ENCODE data around the gene AMN1.
"Not testable (repeated sequence)": the region's sequence is repeated elsewhere in the genome, so short reads cannot be mapped to it uniquely, and the experiment has no call there.

The AMN1 gene

DNA sequence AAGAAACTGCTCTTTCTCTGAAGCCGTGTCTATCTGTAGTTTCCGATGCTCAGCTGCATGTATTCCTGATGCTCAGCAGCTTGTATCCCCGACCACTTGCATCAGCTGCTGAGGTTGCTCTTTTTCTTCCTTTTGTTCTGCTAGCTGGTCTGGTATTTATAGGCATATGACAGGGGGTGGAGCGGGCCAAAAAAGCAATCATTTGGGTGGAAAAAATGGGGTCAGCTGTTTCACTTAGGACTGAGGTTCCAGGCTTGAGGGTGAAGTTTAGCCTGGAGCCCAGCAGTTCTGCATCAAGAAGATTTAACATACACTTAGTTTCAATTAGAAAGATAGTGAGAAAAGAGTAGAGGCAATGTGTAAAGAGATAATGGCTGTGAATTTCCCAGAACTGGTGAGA, 23.6 kb upstream of the AMN1 start:
- WGBS (ENCODE audit: insufficient coverage, insufficient read length) = no CpG with 5 or more reads among the region's 4 CpGs
- H3K4me1 ChIP-seq (ENCODE audit: control insufficient read depth, insufficient read depth, low read length) = no peaks in the 10 kb centered on the region; the same call in 1 of the 2 replicates
- no peaks in the 10 kb centered on the region for H3K9me3 ChIP-seq (ENCODE audit: control insufficient read depth, insufficient read depth, low read length)
- no peaks in the 10 kb centered on the region for H3K27me3 ChIP-seq (ENCODE audit: control insufficient read depth, insufficient read depth, low read length)
- no peak for DNase-seq (ENCODE audit: low read depth, low spot score)
- H3K27ac ChIP-seq (ENCODE audit: low read length) = no peak overlapping the region
- H3K4me3 ChIP-seq (ENCODE audit: low read length) = no peak overlapping the region
- no peaks in the 10 kb centered on the region for H3K36me3 ChIP-seq (ENCODE audit: control insufficient read depth, insufficient read depth, low read length)

DNA sequence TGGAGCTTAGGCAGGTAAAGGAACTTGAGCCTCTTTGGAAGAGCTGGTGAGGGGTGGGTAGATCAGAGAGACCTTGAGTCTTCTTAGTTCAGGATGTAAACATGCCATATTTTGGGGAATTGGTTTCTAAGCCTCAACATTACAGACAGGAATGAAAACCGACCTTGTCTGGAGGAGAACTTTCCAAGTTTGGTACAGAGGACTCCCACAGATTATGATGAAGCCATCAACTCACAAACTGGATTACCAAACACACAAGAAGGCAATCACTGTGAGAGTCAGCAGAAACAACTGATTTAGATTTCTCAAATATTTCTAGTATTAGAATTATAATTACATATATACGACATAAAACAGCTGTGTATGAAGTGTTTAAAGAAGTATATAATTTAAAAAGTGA, 22.3 kb upstream of the AMN1 start:
- Histone ChIP-seq H3K27ac (ENCODE audit: low read length) (no peak overlapping the region), H3K36me3 (ENCODE audit: control insufficient read depth, insufficient read depth, low read length) (no peaks in the 10 kb centered on the region), H3K4me1 (ENCODE audit: control insufficient read depth, insufficient read depth, low read length) (no peaks in the 10 kb centered on the region; the same call in 1 of the 2 replicates), H3K4me3 (ENCODE audit: low read length) (no peak overlapping the region), H3K9me3 (ENCODE audit: control insufficient read depth, insufficient read depth, low read length) (no peaks in the 10 kb centered on the region), H3K27me3 (ENCODE audit: control insufficient read depth, insufficient read depth, low read length) (no peaks in the 10 kb centered on the region)
- WGBS (ENCODE audit: insufficient coverage, insufficient read length) = no CpG with 5 or more reads among the region's 2 CpGs
- DNase-seq (ENCODE audit: low read depth, low spot score) = no peak

DNA sequence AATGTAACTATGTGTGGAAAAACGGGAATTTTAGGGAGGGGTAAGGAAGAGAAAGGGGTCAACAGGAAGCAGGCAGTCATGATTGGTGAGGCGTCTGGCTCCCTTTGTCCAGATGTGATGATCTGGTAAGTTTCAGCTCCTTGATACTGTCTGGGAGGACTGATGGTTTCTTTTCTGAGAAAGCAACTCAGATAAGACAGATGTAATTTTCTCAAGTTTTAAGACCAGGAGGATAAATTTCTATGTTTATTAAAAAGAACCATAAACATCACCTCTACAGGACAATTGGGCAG, 21.9 kb upstream of the AMN1 start:
- WGBS (ENCODE audit: insufficient coverage, insufficient read length) = 89% methylated on average over 1 of the region's 2 CpGs

DNA sequence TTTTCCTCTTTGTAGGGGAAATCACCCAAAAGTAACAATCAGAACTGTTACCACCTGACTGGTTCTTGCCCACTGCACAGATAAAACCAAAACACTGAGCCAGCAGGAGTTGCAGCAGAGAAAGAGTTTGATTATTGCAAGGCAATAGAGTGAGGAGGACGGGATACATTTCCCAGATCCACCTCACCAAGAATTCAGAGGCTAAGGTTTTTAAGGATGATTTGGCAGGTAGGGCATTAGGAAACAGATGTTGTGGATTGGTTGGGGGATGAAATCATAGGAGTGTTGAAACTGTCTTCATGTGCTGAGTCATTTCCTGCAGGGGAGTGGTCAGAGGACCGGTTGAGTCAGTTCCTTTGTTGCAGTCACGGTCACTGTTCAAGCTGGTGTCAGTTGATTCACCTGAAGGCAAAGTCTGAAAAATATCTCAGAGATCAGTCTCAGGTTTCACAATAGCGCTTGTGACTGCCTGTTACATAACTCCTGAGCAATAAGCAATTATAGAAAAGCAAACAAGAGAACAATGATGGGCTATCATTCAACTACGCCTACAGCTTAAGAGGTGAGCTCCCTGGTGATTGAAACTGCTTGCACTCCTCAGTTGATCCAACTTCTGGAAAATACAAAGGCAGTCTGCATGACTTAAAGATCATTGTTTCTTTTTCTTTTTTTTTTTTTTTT, 20.3 kb upstream of the AMN1 start:
- DNase-seq (ENCODE audit: low read depth, low spot score) = peak; percentile 94
- no peaks in the 10 kb centered on the region for H3K27me3 ChIP-seq (ENCODE audit: control insufficient read depth, insufficient read depth, low read length)
- no peaks in the 10 kb centered on the region for H3K9me3 ChIP-seq (ENCODE audit: control insufficient read depth, insufficient read depth, low read length)
- H3K36me3 ChIP-seq (ENCODE audit: control insufficient read depth, insufficient read depth, low read length) = no peaks in the 10 kb centered on the region
- no CpG with 5 or more reads among the region's 5 CpGs for WGBS (ENCODE audit: insufficient coverage, insufficient read length)
- H3K4me1 ChIP-seq (ENCODE audit: control insufficient read depth, insufficient read depth, low read length) = no peaks in the 10 kb centered on the region; the same call in 1 of the 2 replicates
- no peak overlapping the region for H3K27ac ChIP-seq (ENCODE audit: low read length)
- no peak overlapping the region for H3K4me3 ChIP-seq (ENCODE audit: low read length)

More for the DNA sequence above, 21.9 kb upstream of the AMN1 start:
- no peaks in the 10 kb centered on the region; the same call in 1 of the 2 replicates for H3K4me1 ChIP-seq (ENCODE audit: control insufficient read depth, insufficient read depth, low read length)
- H3K4me3 ChIP-seq (ENCODE audit: low read length) = no peak overlapping the region
- H3K27ac ChIP-seq (ENCODE audit: low read length) = no peak overlapping the region
- no peaks in the 10 kb centered on the region for H3K36me3 ChIP-seq (ENCODE audit: control insufficient read depth, insufficient read depth, low read length)
- no peak for DNase-seq (ENCODE audit: low read depth, low spot score)
- no peaks in the 10 kb centered on the region for H3K27me3 ChIP-seq (ENCODE audit: control insufficient read depth, insufficient read depth, low read length)
- no peaks in the 10 kb centered on the region for H3K9me3 ChIP-seq (ENCODE audit: control insufficient read depth, insufficient read depth, low read length)

DNA sequence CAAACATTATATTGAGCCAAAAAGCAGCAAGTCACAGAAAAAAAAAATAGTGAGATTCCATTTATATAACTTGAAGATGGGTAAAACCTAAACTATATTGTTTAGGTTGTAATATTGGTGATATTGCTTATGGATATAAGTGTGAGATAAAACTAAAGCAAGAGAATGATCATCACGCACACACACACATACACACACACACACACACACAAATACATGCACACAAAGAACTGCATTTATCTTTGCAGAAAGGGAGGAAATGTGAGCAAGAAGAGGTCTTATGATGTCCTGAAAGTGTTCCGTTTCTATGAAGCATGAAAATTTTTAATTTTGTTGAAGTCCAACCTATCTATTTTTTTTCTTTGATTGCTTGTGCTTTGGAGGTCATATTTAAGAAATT, 16.4 kb upstream of the AMN1 start:
- Histone ChIP-seq H3K27me3 (ENCODE audit: control insufficient read depth, insufficient read depth, low read length) (no peaks in the 10 kb centered on the region), H3K4me1 (ENCODE audit: control insufficient read depth, insufficient read depth, low read length) (no peaks in the 10 kb centered on the region; the same call in 1 of the 2 replicates), H3K9me3 (ENCODE audit: control insufficient read depth, insufficient read depth, low read length) (no peaks in the 10 kb centered on the region), H3K27ac (ENCODE audit: low read length) (no peak overlapping the region), H3K36me3 (ENCODE audit: control insufficient read depth, insufficient read depth, low read length) (no peaks in the 10 kb centered on the region), H3K4me3 (ENCODE audit: low read length) (no peak overlapping the region)
- DNase-seq (ENCODE audit: low read depth, low spot score) = no peak
- WGBS (ENCODE audit: insufficient coverage, insufficient read length) = no CpG with 5 or more reads among the region's 2 CpGs

DNA sequence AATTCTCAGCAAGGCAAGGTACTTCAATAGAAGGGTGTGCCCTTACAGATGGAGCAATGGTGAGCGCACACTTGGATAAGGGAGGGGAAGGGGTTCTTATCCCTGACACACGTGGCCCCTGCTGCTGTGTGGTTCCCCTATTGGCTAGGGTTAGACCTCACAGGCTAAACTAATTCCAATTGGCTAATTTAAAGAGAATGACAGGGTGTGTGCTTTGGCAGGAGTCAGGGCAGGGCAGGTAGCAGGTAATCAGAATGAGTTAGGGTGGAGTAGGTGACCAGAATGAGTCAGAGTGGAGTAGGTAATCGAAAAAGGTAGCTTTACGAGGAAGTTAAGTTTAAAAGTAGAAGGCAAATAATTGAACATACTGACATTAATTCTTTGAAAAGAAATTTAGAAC, 15.5 kb upstream of the AMN1 start:
- not testable (repeated sequence) for H3K4me1 ChIP-seq (ENCODE audit: control insufficient read depth, insufficient read depth, low read length); H3K4me3 ChIP-seq (ENCODE audit: low read length); H3K9me3 ChIP-seq (ENCODE audit: control insufficient read depth, insufficient read depth, low read length); H3K36me3 ChIP-seq (ENCODE audit: control insufficient read depth, insufficient read depth, low read length); H3K27ac ChIP-seq (ENCODE audit: low read length); DNase-seq (ENCODE audit: low read depth, low spot score); H3K27me3 ChIP-seq (ENCODE audit: control insufficient read depth, insufficient read depth, low read length)
- WGBS (ENCODE audit: insufficient coverage, insufficient read length) = no CpG with 5 or more reads among the region's 4 CpGs

DNA sequence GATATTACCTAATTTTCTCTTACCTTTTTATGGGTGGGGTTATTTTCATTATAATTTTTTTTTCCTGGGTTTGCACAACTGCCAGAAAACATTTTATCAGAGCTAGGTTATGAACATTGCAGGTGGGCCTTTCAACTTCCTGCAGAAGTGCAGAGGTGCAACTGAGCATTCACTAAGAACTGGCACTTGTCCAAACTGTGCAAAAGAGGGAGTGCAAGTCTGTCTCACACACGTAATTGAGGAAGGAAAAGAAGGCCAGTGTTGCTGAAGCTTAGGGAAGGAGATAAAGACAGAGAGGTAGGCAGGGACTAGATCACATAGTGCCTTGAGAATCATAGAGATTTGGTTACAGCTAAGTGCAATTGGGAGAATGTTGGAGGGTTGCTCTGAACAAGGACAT, 14.1 kb upstream of the AMN1 start:
- DNase-seq (ENCODE audit: low read depth, low spot score) = no peak
- H3K27ac ChIP-seq (ENCODE audit: low read length) = no peak overlapping the region
- no peaks in the 10 kb centered on the region for H3K4me1 ChIP-seq (ENCODE audit: control insufficient read depth, insufficient read depth, low read length)
- H3K4me3 ChIP-seq (ENCODE audit: low read length) = no peak overlapping the region
- H3K36me3 ChIP-seq (ENCODE audit: control insufficient read depth, insufficient read depth, low read length) = no peaks in the 10 kb centered on the region
- H3K27me3 ChIP-seq (ENCODE audit: control insufficient read depth, insufficient read depth, low read length) = no peaks in the 10 kb centered on the region
- WGBS (ENCODE audit: insufficient coverage, insufficient read length) = no CpG with 5 or more reads among the region's 1 CpG
- H3K9me3 ChIP-seq (ENCODE audit: control insufficient read depth, insufficient read depth, low read length) = no peaks in the 10 kb centered on the region

DNA sequence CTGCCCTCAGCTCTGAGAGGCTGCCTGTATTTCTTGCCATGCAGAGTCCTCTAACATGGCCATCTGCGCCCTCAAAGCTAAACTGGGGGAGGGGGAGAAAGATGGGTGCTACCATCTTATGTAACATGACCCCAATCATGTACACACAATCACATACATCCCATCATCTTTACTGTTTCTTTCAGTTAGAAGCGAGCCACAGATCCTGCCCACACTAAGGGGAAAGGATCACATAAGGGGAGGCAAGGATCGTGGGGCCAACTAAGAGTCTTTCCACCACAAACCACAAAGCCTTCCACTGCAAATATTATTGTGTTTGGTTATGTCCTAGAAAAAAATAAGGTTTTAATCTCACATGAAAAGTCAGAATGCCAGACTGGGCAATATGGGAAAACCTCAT, 11.8 kb upstream of the AMN1 start:
- H3K27ac ChIP-seq (ENCODE audit: low read length) = no peak overlapping the region
- WGBS (ENCODE audit: insufficient coverage, insufficient read length) = no CpG with 5 or more reads among the region's 3 CpGs
- H3K4me3 ChIP-seq (ENCODE audit: low read length) = no peak overlapping the region
- no peak for DNase-seq (ENCODE audit: low read depth, low spot score)
- H3K4me1 ChIP-seq (ENCODE audit: control insufficient read depth, insufficient read depth, low read length) = no peaks in the 10 kb centered on the region
- no peaks in the 10 kb centered on the region for H3K9me3 ChIP-seq (ENCODE audit: control insufficient read depth, insufficient read depth, low read length)
- H3K36me3 ChIP-seq (ENCODE audit: control insufficient read depth, insufficient read depth, low read length) = no peaks in the 10 kb centered on the region
- H3K27me3 ChIP-seq (ENCODE audit: control insufficient read depth, insufficient read depth, low read length) = no peaks in the 10 kb centered on the region

DNA sequence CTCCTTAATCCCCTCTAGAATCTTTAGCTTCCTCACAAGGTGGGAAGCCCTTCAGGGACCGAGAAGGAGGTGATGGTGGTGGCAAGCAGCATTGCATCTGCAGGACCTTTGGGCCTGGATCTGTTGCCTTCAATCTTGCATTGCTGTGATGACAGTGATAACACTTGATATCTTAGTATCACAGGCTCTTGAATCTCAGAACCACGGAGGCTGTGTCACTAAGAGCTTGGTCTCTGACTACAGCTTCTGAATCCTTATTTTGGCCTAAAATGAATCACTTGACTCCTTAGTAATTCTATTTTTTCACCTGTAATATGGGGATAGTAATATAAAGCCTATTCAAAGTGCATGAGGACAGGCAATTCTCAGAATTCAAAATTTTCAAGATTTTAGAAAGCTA, 8.9 kb upstream of the AMN1 start:
- peaks cover 2% of the 10 kb centered on the region for H3K4me1 ChIP-seq (ENCODE audit: control insufficient read depth, insufficient read depth, low read length)
- H3K4me3 ChIP-seq (ENCODE audit: low read length) = no peak overlapping the region
- no CpG with 5 or more reads among the region's 2 CpGs for WGBS (ENCODE audit: insufficient coverage, insufficient read length)
- no peak for DNase-seq (ENCODE audit: low read depth, low spot score)
- no peaks in the 10 kb centered on the region for H3K9me3 ChIP-seq (ENCODE audit: control insufficient read depth, insufficient read depth, low read length)
- no peaks in the 10 kb centered on the region for H3K36me3 ChIP-seq (ENCODE audit: control insufficient read depth, insufficient read depth, low read length)
- no peaks in the 10 kb centered on the region for H3K27me3 ChIP-seq (ENCODE audit: control insufficient read depth, insufficient read depth, low read length)
- H3K27ac ChIP-seq (ENCODE audit: low read length) = no peak overlapping the region

DNA sequence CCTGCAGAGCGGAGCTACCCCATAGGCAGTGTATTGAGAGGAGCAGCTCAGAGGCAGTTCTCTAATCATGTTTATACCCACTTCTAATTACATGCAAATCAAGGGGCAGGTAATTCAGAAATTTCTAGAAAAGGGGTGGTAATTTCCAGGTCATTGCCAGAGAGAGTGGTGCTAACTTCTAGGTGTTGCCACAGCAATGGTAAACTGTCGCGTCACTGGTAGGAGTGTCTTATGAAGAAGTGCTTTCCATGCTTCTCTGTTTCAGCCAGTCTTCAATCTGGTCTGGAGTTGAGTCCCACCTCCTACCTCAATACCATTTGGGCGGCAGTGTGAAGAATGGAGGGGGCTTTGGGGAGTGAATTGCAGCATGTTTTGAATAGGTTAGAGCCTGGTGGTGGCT, 8.5 kb upstream of the AMN1 start:
- Histone ChIP-seq H3K4me3 (ENCODE audit: low read length) (no peak overlapping the region), H3K36me3 (ENCODE audit: control insufficient read depth, insufficient read depth, low read length) (no peaks in the 10 kb centered on the region), H3K27me3 (ENCODE audit: control insufficient read depth, insufficient read depth, low read length) (no peaks in the 10 kb centered on the region), H3K9me3 (ENCODE audit: control insufficient read depth, insufficient read depth, low read length) (no peaks in the 10 kb centered on the region), H3K4me1 (ENCODE audit: control insufficient read depth, insufficient read depth, low read length) (peaks cover 2% of the 10 kb centered on the region), H3K27ac (ENCODE audit: low read length) (no peak overlapping the region)
- DNase-seq (ENCODE audit: low read depth, low spot score) = no peak
- no CpG with 5 or more reads among the region's 4 CpGs for WGBS (ENCODE audit: insufficient coverage, insufficient read length)

DNA sequence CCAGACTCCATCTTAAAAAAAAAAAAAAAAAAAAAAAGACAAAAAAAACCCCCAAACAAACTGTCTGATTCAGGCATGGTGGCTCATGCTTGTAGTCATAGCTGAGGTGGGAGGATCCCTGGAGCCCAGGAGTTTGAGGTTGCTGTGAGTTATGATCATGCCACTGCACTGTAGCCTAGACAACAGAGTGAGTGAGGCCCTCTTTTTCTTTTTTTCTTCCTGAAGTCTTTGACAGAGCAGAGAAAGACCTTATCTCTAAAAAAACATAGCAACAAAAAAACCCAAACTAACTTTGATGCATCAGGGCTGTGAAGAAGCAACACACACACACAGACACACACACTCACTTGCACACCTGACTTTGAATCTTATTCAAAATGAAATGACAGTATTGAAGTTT, 7.7 kb upstream of the AMN1 start:
- no peaks in the 10 kb centered on the region for H3K27me3 ChIP-seq (ENCODE audit: control insufficient read depth, insufficient read depth, low read length)
- no peak for DNase-seq (ENCODE audit: low read depth, low spot score)
- H3K9me3 ChIP-seq (ENCODE audit: control insufficient read depth, insufficient read depth, low read length) = no peaks in the 10 kb centered on the region
- H3K4me3 ChIP-seq (ENCODE audit: low read length) = no peak overlapping the region
- H3K27ac ChIP-seq (ENCODE audit: low read length) = no peak overlapping the region
- no peaks in the 10 kb centered on the region for H3K36me3 ChIP-seq (ENCODE audit: control insufficient read depth, insufficient read depth, low read length)
- H3K4me1 ChIP-seq (ENCODE audit: control insufficient read depth, insufficient read depth, low read length) = peaks cover 2% of the 10 kb centered on the region

Data from iPS DF 6.9 (cell line).